Measurements from ENCODE around the gene AS3MT.

GRCh38 chr10:102868911-102869257 is 386 bp upstream of the AS3MT start:
- TF ChIP-seq EZH2 (IDR thresholded peaks at IDR 0.05; ENCODE audit: low read length), result no peak
- TF ChIP-seq, protein P1, sequence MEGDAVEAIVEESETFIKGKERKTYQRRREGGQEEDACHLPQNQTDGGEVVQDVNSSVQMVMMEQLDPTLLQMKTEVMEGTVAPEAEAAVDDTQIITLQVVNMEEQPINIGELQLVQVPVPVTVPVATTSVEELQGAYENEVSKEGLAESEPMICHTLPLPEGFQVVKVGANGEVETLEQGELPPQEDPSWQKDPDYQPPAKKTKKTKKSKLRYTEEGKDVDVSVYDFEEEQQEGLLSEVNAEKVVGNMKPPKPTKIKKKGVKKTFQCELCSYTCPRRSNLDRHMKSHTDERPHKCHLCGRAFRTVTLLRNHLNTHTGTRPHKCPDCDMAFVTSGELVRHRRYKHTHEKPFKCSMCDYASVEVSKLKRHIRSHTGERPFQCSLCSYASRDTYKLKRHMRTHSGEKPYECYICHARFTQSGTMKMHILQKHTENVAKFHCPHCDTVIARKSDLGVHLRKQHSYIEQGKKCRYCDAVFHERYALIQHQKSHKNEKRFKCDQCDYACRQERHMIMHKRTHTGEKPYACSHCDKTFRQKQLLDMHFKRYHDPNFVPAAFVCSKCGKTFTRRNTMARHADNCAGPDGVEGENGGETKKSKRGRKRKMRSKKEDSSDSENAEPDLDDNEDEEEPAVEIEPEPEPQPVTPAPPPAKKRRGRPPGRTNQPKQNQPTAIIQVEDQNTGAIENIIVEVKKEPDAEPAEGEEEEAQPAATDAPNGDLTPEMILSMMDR (optimal IDR thresholded peaks at IDR 0.05 in 1 of 3, IDR thresholded peaks at IDR 0.05 in 1 of 3, conservative IDR thresholded peaks at IDR 0.05 in 1 of 3; ENCODE audit: extremely low read depth in 1 of 3, insufficient read depth in 2 of 3, low read length in 3 of 3), result no peak

All from keratinocyte (primary cell).